ENCODE results near the gene FRMD3. TPM values are rescaled to one million over a fixed set of nuclear protein-coding genes. Genes with fewer than 3 reads are reported as not detected.

The FRMD3 gene
- total RNA-seq, 1 experiment from 2014 or later, result 0.55 TPM

DNA sequence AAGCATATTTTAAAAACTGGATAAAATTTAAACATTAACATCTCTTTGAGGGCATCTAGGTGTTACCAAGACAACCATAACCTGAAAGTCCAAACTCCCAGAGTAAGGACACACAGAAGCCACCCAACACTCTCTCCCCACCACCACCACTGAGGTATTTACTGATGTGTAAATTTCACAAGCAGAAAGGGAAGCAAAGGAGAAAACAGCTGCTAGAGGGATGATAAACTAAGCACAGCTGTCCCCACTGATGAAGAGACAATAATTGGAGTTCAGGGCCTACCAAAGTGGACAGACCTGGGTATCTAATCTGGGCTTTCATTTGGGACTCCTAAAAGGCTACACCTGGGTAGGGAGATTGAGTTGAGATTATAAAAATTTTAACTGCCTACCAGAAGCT is 63.6 kb downstream of the FRMD3 start:
- H3K27me3 ChIP-seq (ENCODE audit: insufficient read depth, low read length), result no peaks in the 10 kb centered on the region
- H3K27ac Mint-ChIP-seq, result no peak overlapping the region
- H3K79me2 ChIP-seq (ENCODE audit: insufficient read depth, low read length), result no peaks in the 10 kb centered on the region
- no peak overlapping the region for H4K91ac ChIP-seq (ENCODE audit: insufficient read length, low read depth, low read length)
- H3K9me3 Mint-ChIP-seq, result peaks cover 9 to 14% of the 10 kb centered on the region in 2 experiments
- no peak overlapping the region for H3K4ac ChIP-seq (ENCODE audit: low read depth, low read length)
- H3K23me2 ChIP-seq (ENCODE audit: insufficient read length, low read depth, low read length, poor library complexity, severe bottlenecking), result no peaks in the 10 kb centered on the region
- H3K79me1 ChIP-seq (ENCODE audit: insufficient read depth, low read depth, low read length, poor library complexity, severe bottlenecking), result no peaks in the 10 kb centered on the region
- H2BK120ac ChIP-seq (ENCODE audit: low read depth, low read length, poor library complexity, severe bottlenecking), result no peak overlapping the region
- H2BK5ac ChIP-seq (ENCODE audit: insufficient read length, low read length), result no peak overlapping the region
- H2BK12ac ChIP-seq (ENCODE audit: insufficient read length, low read depth, low read length), result no peak overlapping the region
- no peak overlapping the region for H4K5ac ChIP-seq (ENCODE audit: insufficient read length, low read depth, low read length)
- H3K23ac ChIP-seq (ENCODE audit: insufficient read length, low read depth, low read length), result no peak overlapping the region
- no peak overlapping the region for H2BK15ac ChIP-seq (ENCODE audit: low read depth, low read length)
- H3K36me3 Mint-ChIP-seq (ENCODE audit: insufficient read depth in 1 of 3, low read depth in 3 of 3), result peaks cover 0 to 4% (median 2%) of the 10 kb centered on the region in 3 experiments; a peak in 5 of 7 replicates
- no peak overlapping the region for H2AFZ ChIP-seq (ENCODE audit: low read length)
- no peak overlapping the region for H3K27ac ChIP-seq (ENCODE audit: insufficient read length, low read depth, low read length)
- no peak overlapping the region for H3K18ac ChIP-seq (ENCODE audit: insufficient read length, low read depth, low read length)
- H3K9ac ChIP-seq (ENCODE audit: extremely low read depth, insufficient read length, low read length), result no peak overlapping the region
- no peak overlapping the region for H3K56ac ChIP-seq (ENCODE audit: insufficient read length, low read depth, low read length)
- H3K4me1 Mint-ChIP-seq, result peaks cover 9 to 10% of the 10 kb centered on the region in 2 experiments
- TF ChIP-seq, protein P1, sequence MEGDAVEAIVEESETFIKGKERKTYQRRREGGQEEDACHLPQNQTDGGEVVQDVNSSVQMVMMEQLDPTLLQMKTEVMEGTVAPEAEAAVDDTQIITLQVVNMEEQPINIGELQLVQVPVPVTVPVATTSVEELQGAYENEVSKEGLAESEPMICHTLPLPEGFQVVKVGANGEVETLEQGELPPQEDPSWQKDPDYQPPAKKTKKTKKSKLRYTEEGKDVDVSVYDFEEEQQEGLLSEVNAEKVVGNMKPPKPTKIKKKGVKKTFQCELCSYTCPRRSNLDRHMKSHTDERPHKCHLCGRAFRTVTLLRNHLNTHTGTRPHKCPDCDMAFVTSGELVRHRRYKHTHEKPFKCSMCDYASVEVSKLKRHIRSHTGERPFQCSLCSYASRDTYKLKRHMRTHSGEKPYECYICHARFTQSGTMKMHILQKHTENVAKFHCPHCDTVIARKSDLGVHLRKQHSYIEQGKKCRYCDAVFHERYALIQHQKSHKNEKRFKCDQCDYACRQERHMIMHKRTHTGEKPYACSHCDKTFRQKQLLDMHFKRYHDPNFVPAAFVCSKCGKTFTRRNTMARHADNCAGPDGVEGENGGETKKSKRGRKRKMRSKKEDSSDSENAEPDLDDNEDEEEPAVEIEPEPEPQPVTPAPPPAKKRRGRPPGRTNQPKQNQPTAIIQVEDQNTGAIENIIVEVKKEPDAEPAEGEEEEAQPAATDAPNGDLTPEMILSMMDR (conservative IDR thresholded peaks at IDR 0.05), result no peak
- H2AK5ac ChIP-seq (ENCODE audit: insufficient read length, low read length), result no peak overlapping the region
- H3K9me3 ChIP-seq (ENCODE audit: control insufficient read depth, low read depth, low read length), result no peaks in the 10 kb centered on the region
- H3K4me3 Mint-ChIP-seq, result no peak overlapping the region
- no peak overlapping the region for H3K14ac ChIP-seq (ENCODE audit: insufficient read depth, low read length)
- DNase-seq, result no peak
- H3T11ph ChIP-seq (ENCODE audit: low read length), result no peak overlapping the region
- H3K27me3 Mint-ChIP-seq (ENCODE audit: low read depth), result no peaks in the 10 kb centered on the region; the same call in 1 of the 2 replicates
- no peaks in the 10 kb centered on the region for H4K20me1 ChIP-seq (ENCODE audit: control insufficient read depth, insufficient read depth, insufficient read length)
- H4K8ac ChIP-seq (replicated peaks; ENCODE audit: insufficient read length, low read depth, low read length), result no peak overlapping the region
- no peak overlapping the region for H2BK20ac ChIP-seq (ENCODE audit: low read depth, low read length, poor library complexity, severe bottlenecking)
- no peaks in the 10 kb centered on the region; the same call in 1 of the 2 replicates for H3K4me1 ChIP-seq (ENCODE audit: insufficient read depth, low read length)
- no peak overlapping the region for H3K4me2 ChIP-seq (ENCODE audit: insufficient read depth, insufficient read length, low read length)

All from H9 (cell line).